SK-N-SH treated with all-trans-retinoic acid at 6 μM for 48 hours (cell line): ENCODE results near the gene FRA10AC1.
A peak's percentile ranks its signal among the peaks of the same experiment; 100 is the strongest.
"Not testable (repeated sequence)": the region's sequence is repeated elsewhere in the genome, so short reads cannot be mapped to it uniquely, and the experiment has no call there.

Source experiments
- ATAC-seq: fragments of 200-7000 bp; cut with Tn5 transposase; 3 replicates; pipeline ENCODE4 v1.9.1; 2020; ENCODE audit warnings: mild to moderate bottlenecking, moderate library complexity
- ARNTL ChIP-seq: fragments of 450-650 bp; formaldehyde crosslinking; IDR thresholded peaks from 2 replicates; pipeline ENCODE4 v1.5.0; 2020; ENCODE audit warnings: low read depth, mild to moderate bottlenecking, moderate library complexity, borderline replicate concordance
- BACH2 ChIP-seq: fragments of 250-450 bp; sonication (Bioruptor Pico); IDR thresholded peaks from 2 replicates; pipeline ENCODE4 v1.9.0; 2021; ENCODE audit warnings: mild to moderate bottlenecking, borderline replicate concordance
- CSDC2 ChIP-seq: fragments of 250-450 bp; sonication (Bioruptor Pico); IDR thresholded peaks from 2 replicates; pipeline ENCODE4 v1.5.0; 2020; ENCODE audit warnings: mild to moderate bottlenecking, moderate library complexity
- ESRRG ChIP-seq: fragments of 250-450 bp; sonication (Bioruptor Pico); IDR thresholded peaks from 2 replicates; pipeline ENCODE4 v1.6.1; 2021; ENCODE audit warnings: mild to moderate bottlenecking
- GLIS3 ChIP-seq: fragments of 250-450 bp; sonication (Bioruptor Pico); IDR thresholded peaks from 2 replicates; pipeline ENCODE4 v1.5.0; 2020; ENCODE audit warnings: mild to moderate bottlenecking, moderate library complexity
- ISL1 ChIP-seq: fragments of 250-450 bp; sonication (Bioruptor Pico); IDR thresholded peaks from 2 replicates; pipeline ENCODE4 v2.1.2; 2022; ENCODE audit warnings: mild to moderate bottlenecking, moderate library complexity
- RARB ChIP-seq: fragments of 250-450 bp; sonication (Bioruptor Pico); IDR thresholded peaks from 2 replicates; pipeline ENCODE4 v1.8.0; 2021; ENCODE audit warnings: mild to moderate bottlenecking, moderate library complexity
- SNAI2 ChIP-seq: fragments of 250-450 bp; sonication (Bioruptor Pico); IDR thresholded peaks from 2 replicates; pipeline ENCODE4 v1.5.0; 2020; ENCODE audit warnings: mild to moderate bottlenecking, moderate library complexity
- TCF4 ChIP-seq: fragments of 250-450 bp; sonication (Bioruptor Pico); IDR thresholded peaks from 2 replicates; pipeline ENCODE4 v1.8.0; 2021; ENCODE audit warnings: mild to moderate bottlenecking, moderate library complexity, borderline replicate concordance
- TOX ChIP-seq: fragments of 250-450 bp; sonication (Bioruptor Pico); IDR thresholded peaks from 2 replicates; pipeline ENCODE4 v1.8.0; 2021; ENCODE audit warnings: mild to moderate bottlenecking, moderate library complexity, borderline replicate concordance
- ZC3H10 ChIP-seq: fragments of 250-450 bp; sonication (Bioruptor Pico); IDR thresholded peaks from 2 replicates; pipeline ENCODE4 v1.5.1; 2021; ENCODE audit warnings: mild to moderate bottlenecking, moderate library complexity
- ZFP3 ChIP-seq: fragments of 250-450 bp; sonication (Bioruptor Pico); IDR thresholded peaks from 2 replicates; pipeline ENCODE4 v1.5.0; 2020; ENCODE audit warnings: mild to moderate bottlenecking, moderate library complexity
- ZFP30 ChIP-seq: fragments of 450-650 bp; formaldehyde crosslinking; IDR thresholded peaks from 2 replicates; pipeline ENCODE4 v1.5.0; 2022; ENCODE audit warnings: mild to moderate bottlenecking, moderate library complexity
- ZNF565 ChIP-seq: fragments of 450-650 bp; formaldehyde crosslinking; conservative IDR thresholded peaks from 2 replicates; pipeline ENCODE4 v1.5.0; 2020; ENCODE audit warnings: low read depth, mild to moderate bottlenecking, moderate library complexity
- ZNF70 ChIP-seq: fragments of 450-650 bp; formaldehyde crosslinking; IDR thresholded peaks from 2 replicates; pipeline ENCODE4 v1.5.0; 2020; ENCODE audit warnings: mild to moderate bottlenecking, moderate library complexity
- ZNF8 ChIP-seq: fragments of 450-650 bp; formaldehyde crosslinking; IDR thresholded peaks from 2 replicates; pipeline ENCODE4 v1.5.0; 2020; ENCODE audit warnings: mild to moderate bottlenecking, moderate library complexity
- TF ChIP-seq, protein P1 (sequence below): fragments of 250-450 bp; sonication (Bioruptor Pico); IDR thresholded peaks from 2 replicates; pipeline ENCODE4 v1.8.0; 2020; ENCODE audit warnings: mild to moderate bottlenecking, moderate library complexity, borderline replicate concordance
- TF ChIP-seq, protein P2 (sequence below): fragments of 250-450 bp; sonication (Bioruptor Pico); IDR thresholded peaks from 2 replicates; pipeline ENCODE4 v1.5.0; 2020; ENCODE audit warnings: mild to moderate bottlenecking, moderate library complexity
- TF ChIP-seq, protein P3 (sequence below): fragments of 250-450 bp; sonication (Bioruptor Pico); IDR thresholded peaks from 2 replicates; pipeline ENCODE4 v1.8.0; 2021; ENCODE audit warnings: low read depth, mild to moderate bottlenecking, moderate library complexity, borderline replicate concordance
- TF ChIP-seq, protein P4 (sequence below): fragments of 250-450 bp; sonication (Bioruptor Pico); IDR thresholded peaks from 2 replicates; pipeline ENCODE4 v1.5.1; 2021; ENCODE audit warnings: mild to moderate bottlenecking, moderate library complexity

Gene FRA10AC1

DNA sequence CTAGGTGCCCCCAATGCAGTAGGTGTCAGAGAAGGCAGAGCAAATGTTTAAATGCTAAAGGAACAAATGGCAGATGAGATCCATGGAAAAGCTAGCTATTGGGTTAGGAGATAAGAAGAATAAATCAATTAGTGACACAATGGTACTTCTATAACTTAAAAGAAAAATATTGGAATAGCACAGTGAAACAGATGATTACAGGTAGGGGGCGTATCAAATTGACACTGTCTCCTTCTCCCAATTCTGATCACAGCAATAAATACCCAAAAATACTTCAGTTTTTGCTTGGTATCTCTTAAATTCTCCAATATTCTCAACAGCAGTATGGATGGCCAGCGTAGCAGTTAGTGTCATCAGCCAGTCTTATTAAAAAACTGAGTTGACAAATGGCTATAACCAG, 5.2 kb downstream of the FRA10AC1 start:
- no peak for ATAC-seq
- TF ChIP-seq, protein P1, sequence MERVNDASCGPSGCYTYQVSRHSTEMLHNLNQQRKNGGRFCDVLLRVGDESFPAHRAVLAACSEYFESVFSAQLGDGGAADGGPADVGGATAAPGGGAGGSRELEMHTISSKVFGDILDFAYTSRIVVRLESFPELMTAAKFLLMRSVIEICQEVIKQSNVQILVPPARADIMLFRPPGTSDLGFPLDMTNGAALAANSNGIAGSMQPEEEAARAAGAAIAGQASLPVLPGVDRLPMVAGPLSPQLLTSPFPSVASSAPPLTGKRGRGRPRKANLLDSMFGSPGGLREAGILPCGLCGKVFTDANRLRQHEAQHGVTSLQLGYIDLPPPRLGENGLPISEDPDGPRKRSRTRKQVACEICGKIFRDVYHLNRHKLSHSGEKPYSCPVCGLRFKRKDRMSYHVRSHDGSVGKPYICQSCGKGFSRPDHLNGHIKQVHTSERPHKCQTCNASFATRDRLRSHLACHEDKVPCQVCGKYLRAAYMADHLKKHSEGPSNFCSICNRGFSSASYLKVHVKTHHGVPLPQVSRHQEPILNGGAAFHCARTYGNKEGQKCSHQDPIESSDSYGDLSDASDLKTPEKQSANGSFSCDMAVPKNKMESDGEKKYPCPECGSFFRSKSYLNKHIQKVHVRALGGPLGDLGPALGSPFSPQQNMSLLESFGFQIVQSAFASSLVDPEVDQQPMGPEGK (CRISPR knock-in tag): no peak
- TF ChIP-seq CSDC2 (no peak), ZFP30 (CRISPR knock-in tag) (no peak), ZNF8 (CRISPR knock-in tag) (no peak), ZNF70 (CRISPR knock-in tag) (no peak), ZNF565 (CRISPR knock-in tag) (no peak), ZFP3 (CRISPR knock-in tag) (no peak), RARB (CRISPR knock-in tag) (no peak), ESRRG (CRISPR knock-in tag) (no peak), SNAI2 (CRISPR knock-in tag) (no peak)
- TF ChIP-seq, protein P2, sequence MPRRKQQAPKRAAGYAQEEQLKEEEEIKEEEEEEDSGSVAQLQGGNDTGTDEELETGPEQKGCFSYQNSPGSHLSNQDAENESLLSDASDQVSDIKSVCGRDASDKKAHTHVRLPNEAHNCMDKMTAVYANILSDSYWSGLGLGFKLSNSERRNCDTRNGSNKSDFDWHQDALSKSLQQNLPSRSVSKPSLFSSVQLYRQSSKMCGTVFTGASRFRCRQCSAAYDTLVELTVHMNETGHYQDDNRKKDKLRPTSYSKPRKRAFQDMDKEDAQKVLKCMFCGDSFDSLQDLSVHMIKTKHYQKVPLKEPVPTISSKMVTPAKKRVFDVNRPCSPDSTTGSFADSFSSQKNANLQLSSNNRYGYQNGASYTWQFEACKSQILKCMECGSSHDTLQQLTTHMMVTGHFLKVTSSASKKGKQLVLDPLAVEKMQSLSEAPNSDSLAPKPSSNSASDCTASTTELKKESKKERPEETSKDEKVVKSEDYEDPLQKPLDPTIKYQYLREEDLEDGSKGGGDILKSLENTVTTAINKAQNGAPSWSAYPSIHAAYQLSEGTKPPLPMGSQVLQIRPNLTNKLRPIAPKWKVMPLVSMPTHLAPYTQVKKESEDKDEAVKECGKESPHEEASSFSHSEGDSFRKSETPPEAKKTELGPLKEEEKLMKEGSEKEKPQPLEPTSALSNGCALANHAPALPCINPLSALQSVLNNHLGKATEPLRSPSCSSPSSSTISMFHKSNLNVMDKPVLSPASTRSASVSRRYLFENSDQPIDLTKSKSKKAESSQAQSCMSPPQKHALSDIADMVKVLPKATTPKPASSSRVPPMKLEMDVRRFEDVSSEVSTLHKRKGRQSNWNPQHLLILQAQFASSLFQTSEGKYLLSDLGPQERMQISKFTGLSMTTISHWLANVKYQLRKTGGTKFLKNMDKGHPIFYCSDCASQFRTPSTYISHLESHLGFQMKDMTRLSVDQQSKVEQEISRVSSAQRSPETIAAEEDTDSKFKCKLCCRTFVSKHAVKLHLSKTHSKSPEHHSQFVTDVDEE (CRISPR knock-in tag): no peak

DNA sequence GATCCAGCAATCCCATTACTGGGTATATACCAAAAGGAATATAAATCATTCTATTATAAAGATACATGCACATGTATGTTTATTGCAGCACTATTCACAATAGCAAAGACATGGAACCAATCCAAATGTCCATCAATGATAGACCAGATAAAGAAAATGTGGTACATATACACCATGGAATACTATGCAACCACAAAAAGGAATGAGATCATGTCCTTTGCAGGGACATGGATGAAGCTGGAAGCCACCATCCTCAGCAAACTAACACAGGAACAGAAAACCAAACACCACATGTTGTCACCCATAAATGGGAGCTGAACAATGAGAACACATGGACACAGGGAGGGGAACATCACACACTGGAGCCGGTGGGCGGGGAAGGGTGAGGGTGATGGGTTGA, 5.8 kb downstream of the FRA10AC1 start:
- 0 out of 2 replicates have a peak, but pooled peaks have one; percentile 32 for TF ChIP-seq ZNF8 (CRISPR knock-in tag)
- ATAC-seq: not testable (repeated sequence)

DNA sequence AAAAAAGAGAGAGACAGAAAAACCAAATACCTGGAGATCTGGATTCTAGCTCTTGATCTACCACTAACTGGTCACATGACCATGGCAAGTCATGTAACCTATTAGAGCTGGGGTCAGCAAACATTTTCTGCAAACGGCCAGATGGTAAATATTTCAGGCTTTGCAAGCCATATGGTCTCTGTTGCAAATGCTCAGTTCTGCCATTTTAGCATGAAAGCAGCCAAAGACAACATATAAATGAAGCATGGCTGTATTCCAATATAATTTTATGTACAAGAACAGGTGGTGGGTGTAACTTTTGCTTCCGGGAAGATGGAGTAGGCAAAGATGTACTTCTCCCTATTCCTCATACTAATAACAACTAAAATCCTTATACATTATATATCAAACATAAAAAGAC, 6.7 kb downstream of the FRA10AC1 start:
- ATAC-seq: no peak
- TF ChIP-seq ESRRG (CRISPR knock-in tag): no peak
- no peak for TF ChIP-seq ZNF70 (CRISPR knock-in tag)
- no peak for TF ChIP-seq SNAI2 (CRISPR knock-in tag)
- TF ChIP-seq, protein P3, sequence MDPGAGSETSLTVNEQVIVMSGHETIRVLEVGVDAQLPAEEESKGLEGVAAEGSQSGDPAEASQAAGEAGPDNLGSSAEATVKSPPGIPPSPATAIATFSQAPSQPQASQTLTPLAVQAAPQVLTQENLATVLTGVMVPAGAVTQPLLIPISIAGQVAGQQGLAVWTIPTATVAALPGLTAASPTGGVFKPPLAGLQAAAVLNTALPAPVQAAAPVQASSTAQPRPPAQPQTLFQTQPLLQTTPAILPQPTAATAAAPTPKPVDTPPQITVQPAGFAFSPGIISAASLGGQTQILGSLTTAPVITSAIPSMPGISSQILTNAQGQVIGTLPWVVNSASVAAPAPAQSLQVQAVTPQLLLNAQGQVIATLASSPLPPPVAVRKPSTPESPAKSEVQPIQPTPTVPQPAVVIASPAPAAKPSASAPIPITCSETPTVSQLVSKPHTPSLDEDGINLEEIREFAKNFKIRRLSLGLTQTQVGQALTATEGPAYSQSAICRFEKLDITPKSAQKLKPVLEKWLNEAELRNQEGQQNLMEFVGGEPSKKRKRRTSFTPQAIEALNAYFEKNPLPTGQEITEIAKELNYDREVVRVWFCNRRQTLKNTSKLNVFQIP (CRISPR knock-in tag): no peak
- TF ChIP-seq TOX (CRISPR knock-in tag): no peak
- no peak for TF ChIP-seq ISL1 (CRISPR knock-in tag)
- TF ChIP-seq ZNF8 (CRISPR knock-in tag): no peak
- TF ChIP-seq ZC3H10 (CRISPR knock-in tag): no peak
- no peak for TF ChIP-seq ZNF565 (CRISPR knock-in tag)
- TF ChIP-seq RARB (CRISPR knock-in tag): no peak
- TF ChIP-seq, all 23 proteins: peak for 0

DNA sequence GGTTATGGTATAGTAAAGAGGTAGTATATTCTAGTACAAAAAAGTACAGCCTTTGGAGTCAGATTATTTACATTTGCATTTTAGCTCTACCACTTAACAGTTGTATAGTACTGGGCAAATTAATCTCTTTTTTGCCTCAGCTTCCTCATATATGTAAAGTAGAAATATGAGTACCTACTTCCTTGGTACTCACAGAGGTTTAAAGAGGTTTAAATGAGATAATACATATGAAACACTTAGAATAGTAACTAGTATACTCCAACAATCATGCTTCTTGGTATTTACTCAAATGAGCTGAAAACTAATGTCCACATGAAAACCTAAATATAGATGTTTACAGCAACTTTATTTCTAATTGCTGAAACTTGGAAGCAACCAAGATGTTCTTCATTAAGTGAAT, 14.7 kb downstream of the FRA10AC1 start:
- ATAC-seq: no peak
- TF ChIP-seq ZNF565 (CRISPR knock-in tag) (no peak), ZFP3 (CRISPR knock-in tag) (no peak), GLIS3 (CRISPR knock-in tag) (no peak), ZFP30 (CRISPR knock-in tag) (no peak), CSDC2 (no peak), ARNTL (no peak), BACH2 (no peak), TCF4 (CRISPR knock-in tag) (no peak), ZNF8 (CRISPR knock-in tag) (no peak), ZC3H10 (CRISPR knock-in tag) (no peak), SNAI2 (CRISPR knock-in tag) (no peak)
- TF ChIP-seq, protein P4, sequence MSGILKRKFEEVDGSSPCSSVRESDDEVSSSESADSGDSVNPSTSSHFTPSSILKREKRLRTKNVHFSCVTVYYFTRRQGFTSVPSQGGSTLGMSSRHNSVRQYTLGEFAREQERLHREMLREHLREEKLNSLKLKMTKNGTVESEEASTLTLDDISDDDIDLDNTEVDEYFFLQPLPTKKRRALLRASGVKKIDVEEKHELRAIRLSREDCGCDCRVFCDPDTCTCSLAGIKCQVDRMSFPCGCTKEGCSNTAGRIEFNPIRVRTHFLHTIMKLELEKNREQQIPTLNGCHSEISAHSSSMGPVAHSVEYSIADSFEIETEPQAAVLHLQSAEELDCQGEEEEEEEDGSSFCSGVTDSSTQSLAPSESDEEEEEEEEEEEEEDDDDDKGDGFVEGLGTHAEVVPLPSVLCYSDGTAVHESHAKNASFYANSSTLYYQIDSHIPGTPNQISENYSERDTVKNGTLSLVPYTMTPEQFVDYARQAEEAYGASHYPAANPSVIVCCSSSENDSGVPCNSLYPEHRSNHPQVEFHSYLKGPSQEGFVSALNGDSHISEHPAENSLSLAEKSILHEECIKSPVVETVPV: no peak
- TF ChIP-seq, protein P3 (CRISPR knock-in tag): no peak
